ENCODE data around the gene PRRC2B. TPM values are rescaled to one million over a fixed set of nuclear protein-coding genes. Genes with fewer than 3 reads are reported as not detected.

Gene PRRC2B
- total and polyA plus RNA-seq, 2 of the 13 experiments (the other 11 are each of a cell fraction or from before 2014, with no cell fraction given) = 20.8 to 37.4 TPM

GRCh38 chr9:131395157-131396098, 1.5 kb downstream of the PRRC2B start (continued):
- TF ChIP-seq ZNF687 (CRISPR knock-in tag; IDR thresholded peaks at IDR 0.05) (peak; percentile 44; the same call in 1 of the 2 replicates), NBN (conservative IDR thresholded peaks at IDR 0.05) (no peak), ZSCAN9 (CRISPR knock-in tag; IDR thresholded peaks at IDR 0.05; ENCODE audit: borderline replicate concordance) (no peak), ZNF260 (CRISPR knock-in tag; IDR thresholded peaks at IDR 0.05; ENCODE audit: borderline replicate concordance, low read depth) (no peak), ZNF672 (CRISPR knock-in tag; IDR thresholded peaks at IDR 0.05) (no peak), ZNF207 (IDR thresholded peaks at IDR 0.05; ENCODE audit: borderline replicate concordance) (no peak), ARID3A (IDR thresholded peaks at IDR 0.05; ENCODE audit: low read depth, low read length) (no peak), ZSCAN29 (CRISPR knock-in tag; conservative IDR thresholded peaks at IDR 0.05) (0 out of 2 replicates have a peak, but pooled peaks have one; percentile 27), POLR2G (IDR thresholded peaks at IDR 0.05; ENCODE audit: low read depth, low read length) (no peak), ZNF713 (CRISPR knock-in tag; IDR thresholded peaks at IDR 0.05) (no peak), TGIF2 (CRISPR knock-in tag; IDR thresholded peaks at IDR 0.05) (0 out of 2 replicates have a peak, but pooled peaks have one; percentile 3), NCOA5 (CRISPR knock-in tag; IDR thresholded peaks at IDR 0.05) (no peak)
- TF ChIP-seq, protein P1, sequence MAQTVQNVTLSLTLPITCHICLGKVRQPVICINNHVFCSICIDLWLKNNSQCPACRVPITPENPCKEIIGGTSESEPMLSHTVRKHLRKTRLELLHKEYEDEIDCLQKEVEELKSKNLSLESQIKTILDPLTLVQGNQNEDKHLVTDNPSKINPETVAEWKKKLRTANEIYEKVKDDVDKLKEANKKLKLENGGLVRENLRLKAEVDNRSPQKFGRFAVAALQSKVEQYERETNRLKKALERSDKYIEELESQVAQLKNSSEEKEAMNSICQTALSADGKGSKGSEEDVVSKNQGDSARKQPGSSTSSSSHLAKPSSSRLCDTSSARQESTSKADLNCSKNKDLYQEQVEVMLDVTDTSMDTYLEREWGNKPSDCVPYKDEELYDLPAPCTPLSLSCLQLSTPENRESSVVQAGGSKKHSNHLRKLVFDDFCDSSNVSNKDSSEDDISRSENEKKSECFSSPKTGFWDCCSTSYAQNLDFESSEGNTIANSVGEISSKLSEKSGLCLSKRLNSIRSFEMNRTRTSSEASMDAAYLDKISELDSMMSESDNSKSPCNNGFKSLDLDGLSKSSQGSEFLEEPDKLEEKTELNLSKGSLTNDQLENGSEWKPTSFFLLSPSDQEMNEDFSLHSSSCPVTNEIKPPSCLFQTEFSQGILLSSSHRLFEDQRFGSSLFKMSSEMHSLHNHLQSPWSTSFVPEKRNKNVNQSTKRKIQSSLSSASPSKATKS (CRISPR knock-in tag; IDR thresholded peaks at IDR 0.05) = no peak
- TF ChIP-seq, protein P2, sequence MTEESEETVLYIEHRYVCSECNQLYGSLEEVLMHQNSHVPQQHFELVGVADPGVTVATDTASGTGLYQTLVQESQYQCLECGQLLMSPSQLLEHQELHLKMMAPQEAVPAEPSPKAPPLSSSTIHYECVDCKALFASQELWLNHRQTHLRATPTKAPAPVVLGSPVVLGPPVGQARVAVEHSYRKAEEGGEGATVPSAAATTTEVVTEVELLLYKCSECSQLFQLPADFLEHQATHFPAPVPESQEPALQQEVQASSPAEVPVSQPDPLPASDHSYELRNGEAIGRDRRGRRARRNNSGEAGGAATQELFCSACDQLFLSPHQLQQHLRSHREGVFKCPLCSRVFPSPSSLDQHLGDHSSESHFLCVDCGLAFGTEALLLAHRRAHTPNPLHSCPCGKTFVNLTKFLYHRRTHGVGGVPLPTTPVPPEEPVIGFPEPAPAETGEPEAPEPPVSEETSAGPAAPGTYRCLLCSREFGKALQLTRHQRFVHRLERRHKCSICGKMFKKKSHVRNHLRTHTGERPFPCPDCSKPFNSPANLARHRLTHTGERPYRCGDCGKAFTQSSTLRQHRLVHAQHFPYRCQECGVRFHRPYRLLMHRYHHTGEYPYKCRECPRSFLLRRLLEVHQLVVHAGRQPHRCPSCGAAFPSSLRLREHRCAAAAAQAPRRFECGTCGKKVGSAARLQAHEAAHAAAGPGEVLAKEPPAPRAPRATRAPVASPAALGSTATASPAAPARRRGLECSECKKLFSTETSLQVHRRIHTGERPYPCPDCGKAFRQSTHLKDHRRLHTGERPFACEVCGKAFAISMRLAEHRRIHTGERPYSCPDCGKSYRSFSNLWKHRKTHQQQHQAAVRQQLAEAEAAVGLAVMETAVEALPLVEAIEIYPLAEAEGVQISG (CRISPR knock-in tag; IDR thresholded peaks at IDR 0.05) = 0 out of 2 replicates have a peak, but pooled peaks have one; percentile 24
- TF ChIP-seq, protein P3, sequence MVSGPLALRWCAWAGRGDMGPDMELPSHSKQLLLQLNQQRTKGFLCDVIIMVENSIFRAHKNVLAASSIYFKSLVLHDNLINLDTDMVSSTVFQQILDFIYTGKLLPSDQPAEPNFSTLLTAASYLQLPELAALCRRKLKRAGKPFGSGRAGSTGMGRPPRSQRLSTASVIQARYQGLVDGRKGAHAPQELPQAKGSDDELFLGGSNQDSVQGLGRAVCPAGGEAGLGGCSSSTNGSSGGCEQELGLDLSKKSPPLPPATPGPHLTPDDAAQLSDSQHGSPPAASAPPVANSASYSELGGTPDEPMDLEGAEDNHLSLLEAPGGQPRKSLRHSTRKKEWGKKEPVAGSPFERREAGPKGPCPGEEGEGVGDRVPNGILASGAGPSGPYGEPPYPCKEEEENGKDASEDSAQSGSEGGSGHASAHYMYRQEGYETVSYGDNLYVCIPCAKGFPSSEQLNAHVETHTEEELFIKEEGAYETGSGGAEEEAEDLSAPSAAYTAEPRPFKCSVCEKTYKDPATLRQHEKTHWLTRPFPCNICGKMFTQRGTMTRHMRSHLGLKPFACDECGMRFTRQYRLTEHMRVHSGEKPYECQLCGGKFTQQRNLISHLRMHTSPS (CRISPR knock-in tag; IDR thresholded peaks at IDR 0.05; ENCODE audit: low read depth) = peak; percentile 56; the same call in 1 of the 2 replicates
